CD14-positive monocyte (primary cell): Measurements from ENCODE around the gene DCAF6. TPM values are rescaled to one million over a fixed set of nuclear protein-coding genes. Genes with fewer than 3 reads are reported as not detected.

ENCODE experiments used
- DNase-seq, 3 donors: peaks; one replicate each; pipeline ENCODE4 v3.0.0-alpha.2; 2011 to 2022
- H2AFZ ChIP-seq: 2 replicates; pipeline ENCODE4 v1.6.0; 2012; ENCODE audit warnings: mild to moderate bottlenecking, low read depth, low read length, inconsistent platforms; ENCODE audit not compliant: insufficient read depth, poor library complexity, severe bottlenecking
- H3K27ac ChIP-seq, 2 donors: 1 replicate in 1 of 2; 2 replicates in 1 of 2; pipeline ENCODE4 v1.5.1; 2012 to 2013; ENCODE audit warnings: low read length in 2 of 2, control low read depth in 1 of 2, inconsistent platforms in 1 of 2, low read depth in 1 of 2, mild to moderate bottlenecking in 1 of 2
- H3K27me3 ChIP-seq, 2 donors: one replicate each; pipeline versions ENCODE4 v1.6.0 to v1.6.1; 2011 to 2013; ENCODE audit warnings: low read length in 2 of 2; ENCODE audit not compliant: control insufficient read depth in 2 of 2, insufficient read depth in 2 of 2
- H3K36me3 ChIP-seq, 2 donors: replicated peaks in 1 of 2; 1 replicate in 1 of 2; 2 replicates in 1 of 2; pipeline versions ENCODE4 v1.5.1 to v1.6.1; 2012 to 2013; ENCODE audit warnings: low read length in 2 of 2, control low read depth in 1 of 2, inconsistent platforms in 1 of 2, mild to moderate bottlenecking in 1 of 2; ENCODE audit not compliant: insufficient read depth in 2 of 2, control insufficient read depth in 1 of 2
- H3K4me1 ChIP-seq, 2 donors: 1 replicate in 1 of 2; 2 replicates in 1 of 2; pipeline versions ENCODE4 v1.5.1 to v1.6.1; 2012 to 2013; ENCODE audit warnings: low read length in 2 of 2, control low read depth in 1 of 2, inconsistent platforms in 1 of 2, mild to moderate bottlenecking in 1 of 2, moderate library complexity in 1 of 2; ENCODE audit not compliant: insufficient read depth in 2 of 2, control insufficient read depth in 1 of 2
- H3K4me2 ChIP-seq: replicated peaks from 2 replicates; pipeline ENCODE3; 2012; ENCODE audit warnings: low read length, moderate library complexity, mild to moderate bottlenecking; ENCODE audit not compliant: poor library complexity, severe bottlenecking; ENCODE audit errors: extremely low read depth
- H3K4me3 ChIP-seq, 3 experiments: fragments of 200-600 bp in 1 of 3; sonication (generic) in 1 of 3; replicated peaks in 1 of 3; 1 replicate in 2 of 3; 2 replicates in 1 of 3; pipeline ENCODE4 v1.5.1; 2011 to 2013; ENCODE audit warnings: low read length in 3 of 3, mild to moderate bottlenecking in 3 of 3, control low read depth in 2 of 3, low read depth in 2 of 3, inconsistent platforms in 1 of 3, moderate library complexity in 1 of 3
- H3K79me2 ChIP-seq: 2 replicates; pipeline ENCODE4 v1.6.0; 2012; ENCODE audit warnings: mild to moderate bottlenecking, control low read depth, inconsistent platforms, low read length, moderate library complexity; ENCODE audit not compliant: insufficient read depth
- H3K9ac ChIP-seq: 2 replicates; pipeline ENCODE4 v1.6.0; 2017; ENCODE audit warnings: low read length, mild to moderate bottlenecking; ENCODE audit not compliant: insufficient read depth, poor library complexity, severe bottlenecking
- H3K9me3 ChIP-seq, 2 donors: replicated peaks in 1 of 2; 1 replicate in 1 of 2; 2 replicates in 1 of 2; pipeline versions ENCODE4 v1.5.1 to v1.6.1; 2012 to 2013; ENCODE audit warnings: low read length in 2 of 2, control low read depth in 1 of 2; ENCODE audit not compliant: control insufficient read depth in 1 of 2, insufficient read depth in 1 of 2
- H4K20me1 ChIP-seq: 2 replicates; pipeline ENCODE4 v1.6.0; 2012; ENCODE audit warnings: mild to moderate bottlenecking, low read length, control low read depth, moderate library complexity; ENCODE audit not compliant: insufficient read depth
- H3K27ac Mint-ChIP-seq, 7 donors: one replicate each; pipeline ENCODE4 v1.8.0; 2020; ENCODE audit warnings: mild to moderate bottlenecking in 7 of 7, mixed read lengths in 7 of 7, moderate library complexity in 6 of 7, inconsistent platforms in 2 of 7
- H3K27me3 Mint-ChIP-seq, 3 donors: one replicate each; pipeline ENCODE4 v1.8.0; 2021 to 2022; ENCODE audit warnings: low read depth in 3 of 3, mild to moderate bottlenecking in 3 of 3, mixed read lengths in 3 of 3, moderate library complexity in 3 of 3, inconsistent platforms in 1 of 3
- H3K36me3 Mint-ChIP-seq, 2 donors: one replicate each; pipeline ENCODE4 v1.8.0; 2020; ENCODE audit warnings: mixed read lengths in 2 of 2, inconsistent platforms in 1 of 2, mild to moderate bottlenecking in 1 of 2
- H3K4me1 Mint-ChIP-seq: one replicate; pipeline ENCODE4 v1.8.0; 2020; ENCODE audit warnings: mild to moderate bottlenecking, mixed read lengths
- H3K4me3 Mint-ChIP-seq, 2 donors: one replicate each; pipeline ENCODE4 v1.8.0; 2020; ENCODE audit warnings: mild to moderate bottlenecking in 2 of 2, mixed read lengths in 2 of 2, moderate library complexity in 1 of 2
- H3K9me3 Mint-ChIP-seq, 7 donors: one replicate each; pipeline ENCODE4 v1.8.0; 2020 to 2022; ENCODE audit warnings: mixed read lengths in 7 of 7, mild to moderate bottlenecking in 6 of 7, moderate library complexity in 6 of 7, inconsistent platforms in 2 of 7
- CTCF ChIP-seq: fragments of 200-600 bp; IDR thresholded peaks from one replicate; pipeline ENCODE4 v1.8.0; 2022; ENCODE audit warnings: antibody characterized with exemption, mild to moderate bottlenecking
- WGBS: methylation state at CpG from one replicate; pipeline ENCODE4 v1.1.5; 2013; ENCODE audit warnings: missing lambda C conversion rate; ENCODE audit not compliant: insufficient coverage; 5-methylcytosine and 5-hydroxymethylcytosine counted together
- intact Hi-C, 2 donors: fragments of 100-400 bp; cut with micrococcal nuclease; formaldehyde crosslinking; loops; one replicate each; pipeline versions ENCODE4 v1.15.0 to v1.15.1; 2023
- polyA plus RNA-seq, 3 donors: library from polyadenylated mRNA; depleted of rRNA in 1 of 3; unstranded in 2 of 3; stranded (reverse) in 1 of 3; fragments of 300-500 nt in 2 of 3; fragments of >200 nt in 1 of 3; fragmentation: Illumina TruSeq in 2 of 3; gene quantifications; 1 replicate in 2 of 3; 2 replicates in 1 of 3; pipeline ENCODE4 v1.2.3, GENCODE V29; 2012 to 2021

The DCAF6 gene
- polyA plus RNA-seq, 3 donors: 11.8 to 16.1 (median 11.9) TPM

DNA sequence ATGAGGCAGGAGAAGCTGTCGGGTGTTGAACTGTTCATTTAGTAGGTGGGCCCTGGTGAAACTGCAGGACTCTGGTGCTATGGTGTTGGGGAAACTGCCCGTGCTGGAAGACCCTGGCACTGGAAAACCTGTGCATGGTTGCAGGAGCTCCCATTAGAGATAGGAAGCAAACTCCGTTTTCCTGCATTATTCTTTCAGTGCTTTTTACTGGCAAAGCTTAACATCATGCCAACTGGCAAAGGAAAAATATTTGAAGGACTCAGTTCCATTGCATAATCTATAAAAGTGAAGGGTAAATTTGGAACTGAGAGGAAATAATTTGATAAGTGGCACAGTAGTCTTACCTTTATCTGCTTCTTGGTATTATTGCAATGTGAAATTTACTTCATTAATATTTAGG is 32.1 kb downstream of the DCAF6 start:
- WGBS: 100% methylated on average over 3 of the region's 3 CpGs
- no peak overlapping the region for H2AFZ ChIP-seq
- H3K27me3 ChIP-seq: no peaks in the 10 kb centered on the region
- no peak overlapping the region for H3K4me2 ChIP-seq
- DNase-seq: no peak
- no peaks in the 10 kb centered on the region for H4K20me1 ChIP-seq
- Mint-ChIP-seq H3K9me3 (no peaks in the 10 kb centered on the region), H3K27me3 (no peaks in the 10 kb centered on the region), H3K4me3 (no peak overlapping the region), H3K36me3 (peaks cover 26 to 32% of the 10 kb centered on the region in 2 donors), H3K27ac (peak overlapping the region in 1 of 7 donors; percentile 16), H3K4me1 (no peaks in the 10 kb centered on the region)
- H3K4me1 ChIP-seq: no peaks in the 10 kb centered on the region
- no peaks in the 10 kb centered on the region for H3K9me3 ChIP-seq
- H3K4me3 ChIP-seq: no peak overlapping the region
- no peak overlapping the region for H3K9ac ChIP-seq
- intact Hi-C loops: no loop called here
- peaks cover 13 to 42% of the 10 kb centered on the region in 2 donors for H3K36me3 ChIP-seq
- no peak for TF ChIP-seq CTCF
- H3K27ac ChIP-seq: no peak overlapping the region
- peaks cover 2% of the 10 kb centered on the region for H3K79me2 ChIP-seq

DNA sequence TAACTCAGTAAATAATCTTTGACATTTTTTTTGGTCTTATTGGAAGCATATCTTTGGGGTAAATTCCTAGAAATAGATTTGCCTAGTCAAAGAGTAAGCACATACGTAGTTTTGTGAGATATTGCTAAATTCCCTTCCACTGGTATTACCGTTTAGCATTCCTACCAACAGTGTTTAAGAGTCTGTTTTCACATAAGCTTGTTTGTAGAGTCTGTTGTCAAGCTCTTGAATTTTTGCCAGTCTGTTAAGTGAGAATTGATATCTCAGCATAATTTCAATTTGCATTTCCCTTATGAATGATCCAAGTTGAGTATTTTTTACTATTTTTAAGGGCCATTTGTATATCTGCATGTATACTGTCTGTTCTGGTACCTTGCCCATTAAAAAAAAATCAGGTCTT is 37.3 kb downstream of the DCAF6 start:
- TF ChIP-seq CTCF: no peak
- H4K20me1 ChIP-seq: no peaks in the 10 kb centered on the region
- no peaks in the 10 kb centered on the region for H3K9me3 ChIP-seq
- DNase-seq: no peak
- H2AFZ ChIP-seq: no peak overlapping the region
- H3K4me3 ChIP-seq: no peak overlapping the region
- Mint-ChIP-seq H3K27ac (no peak overlapping the region), H3K27me3 (no peaks in the 10 kb centered on the region), H3K9me3 (peaks cover 0 to 5% (median 4%) of the 10 kb centered on the region in 7 donors), H3K4me1 (no peaks in the 10 kb centered on the region), H3K4me3 (no peak overlapping the region), H3K36me3 (peaks cover 27 to 40% of the 10 kb centered on the region in 2 donors)
- intact Hi-C loops: no loop called here
- no peak overlapping the region for H3K27ac ChIP-seq
- no CpG with 5 or more reads among the region's 2 CpGs for WGBS
- H3K27me3 ChIP-seq: no peaks in the 10 kb centered on the region
- no peak overlapping the region for H3K9ac ChIP-seq
- H3K79me2 ChIP-seq: no peaks in the 10 kb centered on the region
- H3K4me1 ChIP-seq: no peaks in the 10 kb centered on the region
- H3K36me3 ChIP-seq: peaks cover 30 to 44% of the 10 kb centered on the region in 2 donors
- no peak overlapping the region for H3K4me2 ChIP-seq
